Trophoblast cell (in vitro differentiated cells and primary cell): ENCODE results near the gene NAT8. TPM values are rescaled to one million over a fixed set of nuclear protein-coding genes. Genes with fewer than 3 reads are reported as not detected.
"Not testable (repeated sequence)": the region's sequence is repeated elsewhere in the genome, so short reads cannot be mapped to it uniquely, and the experiment has no call there.

Experiments used
- DNase-seq, 2 donors: peaks; one replicate each; pipeline ENCODE4 v3.0.0-alpha.2; 2016
- H2AFZ ChIP-seq: 2 replicates; pipeline ENCODE4 v1.6.1; 2013; ENCODE audit warnings: low read length, moderate library complexity, mild to moderate bottlenecking; ENCODE audit not compliant: insufficient read depth, poor library complexity
- H2AK5ac ChIP-seq: 2 replicates; pipeline ENCODE4 v1.6.1; 2013; ENCODE audit warnings: mild to moderate bottlenecking, low read length
- H2BK120ac ChIP-seq: 2 replicates; pipeline ENCODE4 v1.6.1; 2013; ENCODE audit warnings: low read length, mild to moderate bottlenecking, moderate library complexity; ENCODE audit not compliant: insufficient read depth, poor library complexity
- H2BK12ac ChIP-seq: 2 replicates; pipeline ENCODE4 v1.6.1; 2013; ENCODE audit warnings: mild to moderate bottlenecking, low read length, moderate library complexity
- H2BK5ac ChIP-seq: 2 replicates; pipeline ENCODE4 v1.6.1; 2013; ENCODE audit warnings: low read length, low read depth, moderate library complexity, mild to moderate bottlenecking; ENCODE audit not compliant: poor library complexity
- H3K14ac ChIP-seq: 2 replicates; pipeline ENCODE4 v1.6.1; 2013; ENCODE audit warnings: mild to moderate bottlenecking, low read length
- H3K18ac ChIP-seq: 2 replicates; pipeline ENCODE4 v1.6.1; 2013; ENCODE audit warnings: mild to moderate bottlenecking, low read length
- H3K23ac ChIP-seq: 2 replicates; pipeline ENCODE4 v1.6.1; 2013; ENCODE audit warnings: low read length
- H3K27ac ChIP-seq: 2 replicates; pipeline ENCODE4 v1.5.1; 2013; ENCODE audit warnings: low read depth, mild to moderate bottlenecking, inconsistent platforms, low read length, moderate library complexity
- H3K27me3 ChIP-seq: 2 replicates; pipeline ENCODE4 v1.6.1; 2013; ENCODE audit warnings: inconsistent platforms, mild to moderate bottlenecking, low read length, moderate library complexity; ENCODE audit not compliant: insufficient read depth
- H3K36me3 ChIP-seq, 2 experiments: 1 replicate in 1 of 2; 2 replicates in 1 of 2; pipeline ENCODE4 v1.6.1; 2013; ENCODE audit warnings: low read length in 2 of 2, mild to moderate bottlenecking in 2 of 2, moderate library complexity in 1 of 2; ENCODE audit not compliant: insufficient read depth in 2 of 2, control insufficient read depth in 1 of 2
- H3K4ac ChIP-seq: 2 replicates; pipeline ENCODE4 v1.6.1; 2013; ENCODE audit warnings: low read depth, mild to moderate bottlenecking, low read length, moderate library complexity
- H3K4me1 ChIP-seq, 2 experiments: 1 replicate in 1 of 2; 2 replicates in 1 of 2; pipeline ENCODE4 v1.6.1; 2013; ENCODE audit warnings: low read length in 2 of 2, mild to moderate bottlenecking in 2 of 2, moderate library complexity in 1 of 2; ENCODE audit not compliant: insufficient read depth in 2 of 2, control insufficient read depth in 1 of 2
- H3K4me2 ChIP-seq: 2 replicates; pipeline ENCODE4 v1.6.1; 2013; ENCODE audit warnings: inconsistent platforms, mild to moderate bottlenecking, low read length, moderate library complexity
- H3K4me3 ChIP-seq: 2 replicates; pipeline ENCODE4 v1.5.1; 2013; ENCODE audit warnings: mild to moderate bottlenecking, low read depth, low read length, inconsistent platforms
- H3K79me1 ChIP-seq: one replicate; pipeline ENCODE4 v1.6.1; 2013; ENCODE audit warnings: low read length
- H3K79me2 ChIP-seq: 2 replicates; pipeline ENCODE4 v1.6.1; 2013; ENCODE audit warnings: low read length, mild to moderate bottlenecking; ENCODE audit not compliant: control insufficient read depth, insufficient read depth, poor library complexity
- H3K9ac ChIP-seq: 2 replicates; pipeline ENCODE4 v1.6.1; 2013; ENCODE audit warnings: mild to moderate bottlenecking, low read length
- H3K9me3 ChIP-seq: 2 replicates; pipeline ENCODE4 v1.6.1; 2013; ENCODE audit warnings: low read depth, mild to moderate bottlenecking, control low read depth, inconsistent platforms, low read length; ENCODE audit not compliant: insufficient read depth
- H4K12ac ChIP-seq: 2 replicates; pipeline ENCODE4 v1.6.1; 2013; ENCODE audit warnings: low read depth, mild to moderate bottlenecking, low read length, moderate library complexity
- H4K8ac ChIP-seq: 2 replicates; pipeline ENCODE4 v1.6.1; 2013; ENCODE audit warnings: low read depth, mild to moderate bottlenecking, low read length, moderate library complexity
- H4K91ac ChIP-seq: one replicate; pipeline ENCODE4 v1.6.1; 2013; ENCODE audit warnings: low read depth, mild to moderate bottlenecking, low read length, moderate library complexity
- whole genome bisulfite sequencing: extraction: QIAGEN DNeasy Blood & Tissue Kit; methylation state at CpG from one replicate; pipeline ENCODE4 v1.1.7; 2013; ENCODE audit warnings: missing lambda C conversion rate; ENCODE audit not compliant: insufficient read length, insufficient coverage; ENCODE audit errors: extremely low coverage; 5-methylcytosine and 5-hydroxymethylcytosine counted together
- polyA plus RNA-seq: library from polyadenylated mRNA; stranded (reverse); fragments of 200-250 nt; gene quantifications from 2 replicates; pipeline ENCODE4 v1.2.3, GENCODE V29; 2013

The NAT8 gene, protein sequence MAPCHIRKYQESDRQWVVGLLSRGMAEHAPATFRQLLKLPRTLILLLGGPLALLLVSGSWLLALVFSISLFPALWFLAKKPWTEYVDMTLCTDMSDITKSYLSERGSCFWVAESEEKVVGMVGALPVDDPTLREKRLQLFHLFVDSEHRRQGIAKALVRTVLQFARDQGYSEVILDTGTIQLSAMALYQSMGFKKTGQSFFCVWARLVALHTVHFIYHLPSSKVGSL
- not detected in 2 replicates for polyA plus RNA-seq

DNA sequence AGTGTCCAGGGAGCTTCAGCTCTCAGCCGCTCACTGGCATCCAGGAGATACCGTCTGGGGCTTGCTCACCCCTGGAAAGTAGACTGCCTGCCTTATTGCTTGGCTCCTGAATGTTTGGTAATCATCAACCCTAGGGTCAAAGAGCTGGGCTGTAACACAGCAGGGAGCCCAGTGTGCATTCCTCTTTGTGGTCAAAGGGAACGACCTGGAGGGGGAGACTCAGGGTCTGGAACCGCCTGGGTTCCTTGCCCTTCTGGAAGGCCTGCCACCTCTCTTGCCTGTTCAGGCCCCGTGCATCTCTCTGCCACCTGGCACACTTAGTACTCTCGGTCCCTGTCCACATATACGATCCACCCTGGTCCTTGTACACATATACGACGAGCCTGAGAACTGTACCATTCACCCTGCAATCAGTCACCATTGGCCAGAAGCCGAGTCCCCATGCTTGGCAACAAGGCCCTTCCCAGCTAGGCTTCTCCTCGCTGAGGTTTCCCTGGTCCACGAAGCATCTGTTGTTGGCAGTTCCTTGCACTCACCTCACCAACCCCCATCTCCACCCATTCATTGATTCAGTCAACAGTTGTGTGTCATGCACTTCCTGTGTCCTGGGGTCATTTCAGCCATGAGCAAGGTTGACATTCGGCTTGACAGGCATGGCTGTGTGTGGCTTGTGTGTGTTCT lies at the start of gene NAT8:
Gene NAT8, minus strand, starts transcription at position 85 of the 681 bp plus-strand sequence. CDS start 794 bp downstream, outside the sequence.
- Histone ChIP-seq H3K4me2 (no peak within 1 kb of the TSS), H3K14ac (no peak within 1 kb of the TSS), H3K18ac (no peak within 1 kb of the TSS), H3K23ac (no peak within 1 kb of the TSS), H3K79me1 (no peaks in the 10 kb centered on the region), H4K12ac (no peak within 1 kb of the TSS), H3K27ac (no peak within 1 kb of the TSS), H3K9me3 (peaks cover 8% of the 10 kb centered on the region), H2BK5ac (no peak within 1 kb of the TSS), H3K4me1 (no peaks in the 10 kb centered on the region), H3K36me3 (no peaks in the 10 kb centered on the region), H2BK120ac (no peak within 1 kb of the TSS), H2AK5ac (no peak within 1 kb of the TSS), H3K4ac (no peak within 1 kb of the TSS), H3K4me3 (no peak within 1 kb of the TSS), H3K27me3 (no peaks in the 10 kb centered on the region), H4K8ac (no peak within 1 kb of the TSS), H2AFZ (no peak within 1 kb of the TSS), H3K9ac (no peak within 1 kb of the TSS), H3K79me2 (no peaks in the 10 kb centered on the region), H2BK12ac (no peak within 1 kb of the TSS), H4K91ac (no peak within 1 kb of the TSS)
- DNase-seq = no peak
- WGBS = no CpG with 5 or more reads among the region's 13 CpGs

DNA sequence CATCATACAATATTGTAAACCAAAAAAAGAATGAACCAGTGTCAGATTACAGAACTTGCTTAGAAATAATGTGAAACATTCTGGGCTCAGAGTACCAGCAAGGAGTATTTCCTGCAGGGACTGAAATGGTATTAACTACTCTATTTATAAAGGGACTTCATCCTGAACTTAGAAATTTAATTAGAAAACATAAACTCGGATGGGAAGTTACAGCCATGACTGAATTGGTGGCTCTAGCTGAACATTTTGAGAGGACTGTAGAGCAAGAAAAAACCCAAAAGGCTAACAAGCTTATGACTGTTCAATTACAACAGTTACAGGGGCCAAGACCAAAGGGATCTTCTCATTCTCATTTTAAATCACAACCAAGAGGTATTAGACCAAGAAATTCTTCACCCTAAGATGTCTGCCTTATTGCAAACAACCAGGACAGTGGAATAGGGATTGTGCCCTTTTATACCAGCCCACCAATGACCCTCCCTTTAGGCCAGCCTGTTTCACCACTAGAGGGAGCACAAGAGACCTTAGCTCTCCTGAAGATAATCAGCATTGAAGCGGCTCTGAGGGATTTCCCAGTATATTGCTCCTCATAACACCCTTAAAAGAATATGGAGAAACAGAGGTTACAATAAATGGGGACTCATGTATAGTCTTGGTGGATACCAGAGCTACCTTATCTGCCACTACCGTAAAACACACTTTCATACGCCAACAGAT lies 48.3 kb upstream of the NAT8 start:
- H3K27ac ChIP-seq, H3K36me3 ChIP-seq, H4K8ac ChIP-seq, H3K4me3 ChIP-seq, H2AFZ ChIP-seq, H3K4ac ChIP-seq, H3K9ac ChIP-seq, H3K23ac ChIP-seq, H3K14ac ChIP-seq, H3K18ac ChIP-seq, H3K9me3 ChIP-seq, H2AK5ac ChIP-seq, H2BK5ac ChIP-seq, H2BK12ac ChIP-seq, H4K12ac ChIP-seq, H3K4me2 ChIP-seq, H2BK120ac ChIP-seq, H3K79me1 ChIP-seq, H3K27me3 ChIP-seq, H3K79me2 ChIP-seq, H4K91ac ChIP-seq, H3K4me1 ChIP-seq: not testable (repeated sequence)
- no CpG with 5 or more reads among the region's 4 CpGs for WGBS
- DNase-seq = peak in 1 of 2 donors; percentile 35

DNA sequence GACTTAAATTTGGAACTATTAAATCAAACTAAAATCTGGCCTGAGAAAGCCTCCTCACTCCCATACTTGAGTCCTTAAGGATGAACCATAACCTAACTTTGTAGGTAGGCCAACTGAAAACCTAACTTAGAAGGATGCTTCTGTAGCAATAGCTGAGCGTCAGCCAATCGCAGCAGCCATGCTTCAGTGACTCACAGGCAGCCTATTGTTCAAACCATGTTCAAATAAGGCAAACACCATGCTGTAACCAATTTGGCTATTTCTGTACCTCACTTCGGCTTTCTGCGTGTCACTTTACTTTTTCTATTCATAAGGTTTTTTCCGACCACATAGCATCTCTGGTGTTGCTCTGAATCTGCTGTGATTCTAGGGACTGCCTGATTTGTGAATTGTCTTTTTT lies 46.3 kb upstream of the NAT8 start:
- not testable (repeated sequence) for H3K79me1 ChIP-seq
- no CpG with 5 or more reads among the region's 5 CpGs for WGBS

DNA sequence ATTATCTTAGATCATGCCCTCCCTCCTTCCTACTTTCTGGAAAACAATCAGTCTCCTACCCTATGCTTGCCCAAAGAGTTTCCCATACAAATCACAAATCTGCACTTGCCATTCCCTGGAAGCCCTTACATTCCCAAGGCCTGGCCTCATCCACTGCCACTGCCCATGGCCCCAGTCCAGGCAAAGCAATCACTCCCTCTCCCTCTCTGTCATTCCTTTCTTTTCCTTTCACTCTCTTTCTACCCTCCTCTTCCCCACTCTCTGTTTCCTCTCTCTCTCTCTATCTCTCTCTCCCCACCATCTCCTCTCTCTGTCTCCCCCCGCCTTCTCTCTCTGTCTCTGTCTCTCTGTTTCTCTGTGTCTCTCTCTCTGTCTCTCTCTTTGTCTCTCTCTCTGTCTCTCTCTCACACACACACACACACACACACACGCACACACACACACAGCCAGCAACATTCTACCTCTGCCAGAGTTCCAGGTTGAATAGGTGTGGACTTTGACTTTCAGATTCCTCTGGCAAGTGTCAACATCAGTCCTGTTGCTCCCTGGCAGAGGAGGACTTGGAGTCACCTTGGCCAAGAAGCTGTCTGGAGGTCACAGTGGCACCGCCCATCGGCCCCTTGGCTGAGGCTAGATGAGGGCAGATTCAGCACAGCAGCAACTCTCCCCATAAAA lies 43.7 kb upstream of the NAT8 start:
- no peak overlapping the region for H3K4ac ChIP-seq
- H4K91ac ChIP-seq = no peak overlapping the region
- WGBS = no CpG with 5 or more reads among the region's 4 CpGs
- no peaks in the 10 kb centered on the region for H3K36me3 ChIP-seq
- no peaks in the 10 kb centered on the region for H3K9me3 ChIP-seq
- H2AFZ ChIP-seq = no peak overlapping the region
- H3K23ac ChIP-seq = no peak overlapping the region
- no peak overlapping the region for H3K4me2 ChIP-seq
- no peak overlapping the region for H3K4me3 ChIP-seq
- DNase-seq = no peak
- no peak overlapping the region for H2BK120ac ChIP-seq
- no peak overlapping the region for H2BK12ac ChIP-seq
- H3K27ac ChIP-seq = no peak overlapping the region
- no peak overlapping the region for H3K18ac ChIP-seq
- no peak overlapping the region for H4K8ac ChIP-seq
- no peaks in the 10 kb centered on the region for H3K4me1 ChIP-seq
- no peak overlapping the region for H4K12ac ChIP-seq
- no peak overlapping the region for H3K9ac ChIP-seq
- no peaks in the 10 kb centered on the region for H3K79me1 ChIP-seq
- no peaks in the 10 kb centered on the region for H3K27me3 ChIP-seq
- H2AK5ac ChIP-seq = no peak overlapping the region
- H3K79me2 ChIP-seq = no peaks in the 10 kb centered on the region
- H3K14ac ChIP-seq = no peak overlapping the region
- no peak overlapping the region for H2BK5ac ChIP-seq

More for the DNA sequence above, 46.3 kb upstream of the NAT8 start:
- not testable (repeated sequence) for H4K91ac ChIP-seq, H3K4me1 ChIP-seq, H3K36me3 ChIP-seq, DNase-seq, H3K9ac ChIP-seq, H3K4ac ChIP-seq, H3K27me3 ChIP-seq, H2AK5ac ChIP-seq, H3K18ac ChIP-seq, H3K79me2 ChIP-seq, H2BK5ac ChIP-seq, H3K4me2 ChIP-seq, H4K8ac ChIP-seq, H2BK12ac ChIP-seq, H3K23ac ChIP-seq, H3K27ac ChIP-seq, H3K4me3 ChIP-seq, H2BK120ac ChIP-seq, H2AFZ ChIP-seq, H4K12ac ChIP-seq, H3K14ac ChIP-seq, H3K9me3 ChIP-seq
